ENCODE results near the gene TDRD12. TPM values are rescaled to one million over a fixed set of nuclear protein-coding genes. Genes with fewer than 3 reads are reported as not detected.
A peak's percentile ranks its signal among the peaks of the same experiment; 100 is the strongest.
"Not testable (repeated sequence)": the region's sequence is repeated elsewhere in the genome, so short reads cannot be mapped to it uniquely, and the experiment has no call there.

The TDRD12 gene
- total and polyA plus RNA-seq, 8 donors: 0.20 to 1.2 (median 0.50) TPM

GRCh38 chr19:32866564-32867265 lies 147.1 kb downstream of the TDRD12 start:
- ATAC-seq (no peak), DNase-seq (peak in 1 of 4 donors; percentile 52)
- Histone ChIP-seq H3K27ac (no peak overlapping the region), H3K4me1 (no peaks in the 10 kb centered on the region), H3K9me3 (no peaks in the 10 kb centered on the region), H3K27me3 (no peaks in the 10 kb centered on the region), H3K36me3 (no peaks in the 10 kb centered on the region), H3K4me3 (no peak overlapping the region)
- no peak for TF ChIP-seq CTCF (IDR thresholded peaks at IDR 0.05)
- intact Hi-C loops (cut with DNase I): no loop called here

DNA sequence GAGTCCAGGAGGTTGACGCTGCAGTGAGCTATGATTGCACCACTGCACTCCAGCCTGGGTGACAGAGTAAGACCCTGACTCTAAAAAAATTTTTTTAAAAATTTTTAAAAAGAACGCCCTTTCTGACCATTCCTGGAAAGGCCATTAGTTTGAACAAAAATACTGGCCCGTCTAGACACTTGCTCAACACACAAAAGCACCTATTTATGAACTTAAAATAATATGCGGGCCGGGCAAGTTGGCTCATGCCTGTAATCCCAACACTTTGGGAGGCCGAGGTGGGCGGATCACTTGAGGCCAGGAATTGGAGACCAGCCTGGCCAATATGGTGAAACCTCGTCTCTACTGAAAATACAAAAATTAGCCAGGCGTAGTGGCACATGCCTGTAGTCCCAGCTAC lies 147.9 kb downstream of the TDRD12 start:
- H3K27me3 ChIP-seq; ATAC-seq; intact Hi-C loops (cut with DNase I); H3K36me3 ChIP-seq; DNase-seq; H3K27ac ChIP-seq; H3K4me3 ChIP-seq; H3K4me1 ChIP-seq; H3K9me3 ChIP-seq: not testable (repeated sequence)

- no peak for ATAC-seq
- DNase-seq: no peak
- H3K4me1 ChIP-seq: no peaks in the 10 kb centered on the region
- no peak overlapping the region for H3K4me3 ChIP-seq
- no peaks in the 10 kb centered on the region for H3K36me3 ChIP-seq
- TF ChIP-seq CTCF (IDR thresholded peaks at IDR 0.05): no peak
- H3K27me3 ChIP-seq: no peaks in the 10 kb centered on the region
- intact Hi-C loops (cut with DNase I): no loop called here
- H3K27ac ChIP-seq: no peak overlapping the region
- H3K9me3 ChIP-seq: no peaks in the 10 kb centered on the region
Observed at GRCh38 chr19:32868206-32868950, 148.8 kb downstream of the TDRD12 start.

DNA sequence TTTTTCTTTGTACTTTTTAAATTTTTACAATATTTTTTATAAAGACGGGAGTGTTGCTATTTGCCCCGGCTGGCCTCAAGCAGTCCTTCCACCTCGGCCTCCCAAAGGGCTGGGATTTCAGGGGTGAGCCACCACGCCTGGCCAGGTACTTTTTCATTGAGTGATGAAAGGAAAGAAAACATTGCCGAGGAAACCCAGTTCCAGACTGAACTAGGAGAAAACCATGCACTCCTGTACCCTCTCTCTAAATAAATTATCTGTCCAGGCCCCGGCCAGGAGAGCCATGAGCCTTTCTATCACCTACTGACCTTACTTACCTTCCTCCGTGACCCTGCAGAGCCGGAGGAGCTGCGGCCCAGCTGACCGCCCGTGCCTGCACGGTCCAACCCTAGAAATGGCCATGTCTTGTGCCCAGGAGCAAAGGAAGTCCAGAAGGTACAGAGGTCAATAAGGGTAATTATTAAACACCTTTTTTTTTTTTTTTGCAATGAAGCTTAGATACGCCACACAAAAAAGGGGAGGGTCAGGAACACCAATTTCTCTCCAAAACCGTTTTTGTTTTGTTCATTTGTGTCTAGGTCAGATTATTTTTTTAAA lies 149.9 kb downstream of the TDRD12 start, which contains the start of gene SLC7A9:
SLC7A9 (minus strand) TSS at position 399 of the 597 bp plus-strand sequence. CDS start 1,233 bp downstream, outside the sequence.
- no peak within 1 kb of the TSS for H3K27ac ChIP-seq
- no peaks in the 10 kb centered on the region for H3K4me1 ChIP-seq
- no peaks in the 10 kb centered on the region for H3K36me3 ChIP-seq
- TF ChIP-seq CTCF (IDR thresholded peaks at IDR 0.05): no peak
- H3K4me3 ChIP-seq: no peak within 1 kb of the TSS
- intact Hi-C loops (cut with DNase I): no loop called here
- ATAC-seq (no peak), DNase-seq (no peak)
- no peaks in the 10 kb centered on the region for H3K27me3 ChIP-seq
- H3K9me3 ChIP-seq: no peaks in the 10 kb centered on the region

DNA sequence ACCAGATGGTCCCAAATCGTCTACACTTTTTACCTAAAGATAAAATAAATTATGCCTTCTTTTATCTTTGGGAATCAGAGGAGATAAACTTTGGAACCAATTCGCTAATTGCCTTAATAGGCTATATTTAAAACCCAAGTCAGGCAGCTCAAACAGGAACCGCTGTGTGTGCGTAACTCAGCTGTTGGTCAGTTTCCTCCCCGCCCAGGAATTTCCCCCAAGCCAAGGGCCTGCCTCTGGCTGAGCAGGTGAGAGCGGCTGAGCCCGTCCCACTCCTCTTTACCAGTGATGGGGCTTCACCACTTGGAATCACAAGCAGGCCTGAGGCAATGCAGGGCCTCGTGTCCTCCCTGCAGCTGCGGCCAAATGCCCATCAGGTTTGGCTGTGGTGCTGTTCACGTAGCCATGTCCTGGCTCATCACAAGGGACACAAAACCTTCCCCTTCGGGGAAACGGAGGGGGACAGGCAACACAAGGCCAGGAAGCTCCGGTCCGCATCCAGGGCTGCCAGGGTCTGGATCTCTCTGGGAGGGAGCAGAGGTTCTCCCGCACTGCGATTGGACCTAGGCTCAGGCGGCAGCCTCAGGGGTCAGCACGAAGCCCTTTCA lies 150.5 kb downstream of the TDRD12 start:
- intact Hi-C loops (cut with DNase I): no loop called here
- Histone ChIP-seq H3K9me3 (no peaks in the 10 kb centered on the region), H3K27me3 (no peaks in the 10 kb centered on the region), H3K4me3 (no peak overlapping the region), H3K36me3 (no peaks in the 10 kb centered on the region), H3K4me1 (no peaks in the 10 kb centered on the region), H3K27ac (no peak overlapping the region)
- DNase-seq (no peak), ATAC-seq (no peak)
- no peak for TF ChIP-seq CTCF (IDR thresholded peaks at IDR 0.05)

Data from left lung (tissue), 10 donors.